GM23338 (cell line): ENCODE results near the gene CYP46A1.

Source experiments
- CREB1 ChIP-seq: fragments of 250-450 bp; sonication (Bioruptor Pico); IDR thresholded peaks from 2 replicates; pipeline ENCODE4 v1.5.0; 2020; ENCODE audit warnings: low read depth, mild to moderate bottlenecking, moderate library complexity
- EZH2 ChIP-seq: fragments of 200-600 bp; sonication (generic); IDR thresholded peaks from one replicate; pipeline ENCODE4 v1.8.0; 2017; ENCODE audit warnings: antibody characterized with exemption, mild to moderate bottlenecking, low read depth; ENCODE audit not compliant: unreplicated experiment
- EZH2phosphoT487 ChIP-seq: fragments of 200-600 bp; sonication (generic); IDR thresholded peaks from one replicate; pipeline ENCODE4 v1.8.1; 2018; ENCODE audit warnings: antibody characterized with exemption; ENCODE audit not compliant: unreplicated experiment
- JUNB ChIP-seq: IDR thresholded peaks from one replicate; pipeline ENCODE4 v1.6.1; 2016; ENCODE audit warnings: antibody characterized with exemption; ENCODE audit not compliant: unreplicated experiment
- NANOG ChIP-seq: IDR thresholded peaks from 2 replicates; pipeline ENCODE4 v1.6.1; 2016; ENCODE audit warnings: antibody characterized with exemption, borderline replicate concordance
- POLR2AphosphoS5 ChIP-seq: IDR thresholded peaks from 2 replicates; pipeline ENCODE4 v1.6.1; 2016; ENCODE audit warnings: antibody characterized with exemption, low read depth
- REST ChIP-seq: IDR thresholded peaks from one replicate; pipeline ENCODE4 v1.6.1; 2018; ENCODE audit warnings: antibody characterized with exemption; ENCODE audit not compliant: unreplicated experiment
- STAT1 ChIP-seq: IDR thresholded peaks from one replicate; pipeline ENCODE4 v1.6.1; 2016; ENCODE audit warnings: antibody characterized with exemption; ENCODE audit not compliant: unreplicated experiment
- ZNF114 ChIP-seq: fragments of 250-450 bp; sonication (Bioruptor Pico); IDR thresholded peaks from 2 replicates; pipeline ENCODE4 v1.5.0; 2020; ENCODE audit warnings: mild to moderate bottlenecking, moderate library complexity
- ZNF331 ChIP-seq: fragments of 250-450 bp; sonication (Bioruptor Pico); IDR thresholded peaks from 2 replicates; pipeline ENCODE4 v1.5.0; 2020; ENCODE audit warnings: low read depth, mild to moderate bottlenecking, moderate library complexity
- ZNF462 ChIP-seq: fragments of 250-450 bp; sonication (Bioruptor Pico); IDR thresholded peaks from 2 replicates; pipeline ENCODE4 v1.5.0; 2020; ENCODE audit warnings: mild to moderate bottlenecking, moderate library complexity
- TF ChIP-seq, protein P1 (sequence below): IDR thresholded peaks from 2 replicates; pipeline ENCODE4 v1.6.1; 2016; ENCODE audit warnings: antibody characterized with exemption
- TF ChIP-seq, protein P2 (sequence below), 2 experiments: fragments of 200-600 bp in 1 of 2; sonication (generic) in 1 of 2; conservative IDR thresholded peaks; 2 replicates each; pipeline versions ENCODE4 v1.5.1 to v1.6.1; 2016 to 2017; ENCODE audit warnings: antibody characterized with exemption in 2 of 2, low read depth in 2 of 2, mild to moderate bottlenecking in 2 of 2, moderate library complexity in 1 of 2

- TF ChIP-seq, protein P1, sequence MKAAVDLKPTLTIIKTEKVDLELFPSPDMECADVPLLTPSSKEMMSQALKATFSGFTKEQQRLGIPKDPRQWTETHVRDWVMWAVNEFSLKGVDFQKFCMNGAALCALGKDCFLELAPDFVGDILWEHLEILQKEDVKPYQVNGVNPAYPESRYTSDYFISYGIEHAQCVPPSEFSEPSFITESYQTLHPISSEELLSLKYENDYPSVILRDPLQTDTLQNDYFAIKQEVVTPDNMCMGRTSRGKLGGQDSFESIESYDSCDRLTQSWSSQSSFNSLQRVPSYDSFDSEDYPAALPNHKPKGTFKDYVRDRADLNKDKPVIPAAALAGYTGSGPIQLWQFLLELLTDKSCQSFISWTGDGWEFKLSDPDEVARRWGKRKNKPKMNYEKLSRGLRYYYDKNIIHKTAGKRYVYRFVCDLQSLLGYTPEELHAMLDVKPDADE = no peak
- TF ChIP-seq EZH2phosphoT487 = no peak
- TF ChIP-seq, protein P2, sequence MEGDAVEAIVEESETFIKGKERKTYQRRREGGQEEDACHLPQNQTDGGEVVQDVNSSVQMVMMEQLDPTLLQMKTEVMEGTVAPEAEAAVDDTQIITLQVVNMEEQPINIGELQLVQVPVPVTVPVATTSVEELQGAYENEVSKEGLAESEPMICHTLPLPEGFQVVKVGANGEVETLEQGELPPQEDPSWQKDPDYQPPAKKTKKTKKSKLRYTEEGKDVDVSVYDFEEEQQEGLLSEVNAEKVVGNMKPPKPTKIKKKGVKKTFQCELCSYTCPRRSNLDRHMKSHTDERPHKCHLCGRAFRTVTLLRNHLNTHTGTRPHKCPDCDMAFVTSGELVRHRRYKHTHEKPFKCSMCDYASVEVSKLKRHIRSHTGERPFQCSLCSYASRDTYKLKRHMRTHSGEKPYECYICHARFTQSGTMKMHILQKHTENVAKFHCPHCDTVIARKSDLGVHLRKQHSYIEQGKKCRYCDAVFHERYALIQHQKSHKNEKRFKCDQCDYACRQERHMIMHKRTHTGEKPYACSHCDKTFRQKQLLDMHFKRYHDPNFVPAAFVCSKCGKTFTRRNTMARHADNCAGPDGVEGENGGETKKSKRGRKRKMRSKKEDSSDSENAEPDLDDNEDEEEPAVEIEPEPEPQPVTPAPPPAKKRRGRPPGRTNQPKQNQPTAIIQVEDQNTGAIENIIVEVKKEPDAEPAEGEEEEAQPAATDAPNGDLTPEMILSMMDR (conservative IDR thresholded peaks at IDR 0.05; ENCODE audit: low read depth in 2 of 2) = no peak
- TF ChIP-seq EZH2 = no peak
- no peak for TF ChIP-seq POLR2AphosphoS5
- no peak for TF ChIP-seq JUNB
- TF ChIP-seq REST = no peak
- no peak for TF ChIP-seq NANOG
- TF ChIP-seq ZNF462 = no peak
- TF ChIP-seq CREB1 (CRISPR knock-in tag) = no peak
- no peak for TF ChIP-seq STAT1
- TF ChIP-seq ZNF114 = no peak
- no peak for TF ChIP-seq ZNF331 (CRISPR knock-in tag)
These were observed 50.4 kb downstream of the CYP46A1 start for GRCh38 chr14:99734406-99735051.
